Kidney (tissue), 22 donors: ENCODE results near the gene CEP97. TPM values are rescaled to one million over a fixed set of nuclear protein-coding genes. Genes with fewer than 3 reads are reported as not detected.

Experiments used
- DNase-seq, 5 donors: peaks; one replicate each; pipeline ENCODE4 v3.0.0-alpha.2; 2013 to 2020
- FAIRE-seq: peaks from 2 replicates; lab custom pipeline; 2012; peaks lifted over from hg19 to GRCh38; lab: Jason Lieb, UNC
- H3K27ac ChIP-seq, 2 donors: one replicate each; pipeline ENCODE4 v1.7.0; 2013; ENCODE audit warnings: low read depth in 2 of 2, low read length in 2 of 2, inconsistent platforms in 1 of 2
- H3K27me3 ChIP-seq: one replicate; pipeline ENCODE4 v1.7.1; 2013; ENCODE audit warnings: low read length, inconsistent platforms; ENCODE audit not compliant: control insufficient read depth, insufficient read depth
- H3K36me3 ChIP-seq, 3 donors: one replicate each; pipeline versions ENCODE4 v1.7.0 to v1.7.1; 2013; ENCODE audit warnings: low read length in 3 of 3, control low read depth in 1 of 3, inconsistent platforms in 1 of 3; ENCODE audit not compliant: insufficient read depth in 3 of 3, control insufficient read depth in 2 of 3
- H3K4me1 ChIP-seq, 3 donors: one replicate each; pipeline versions ENCODE4 v1.7.0 to v1.7.1; 2013; ENCODE audit warnings: low read length in 3 of 3, inconsistent platforms in 1 of 3, low read depth in 1 of 3; ENCODE audit not compliant: control insufficient read depth in 2 of 3, insufficient read depth in 2 of 3
- H3K4me3 ChIP-seq, 3 donors: one replicate each; pipeline versions ENCODE4 v1.7.0 to v1.8.1; 2013; ENCODE audit warnings: low read length in 3 of 3, control low read depth in 1 of 3, inconsistent platforms in 1 of 3
- H3K9ac ChIP-seq, 3 donors: one replicate each; pipeline versions ENCODE4 v1.7.0 to v1.7.1; 2013; ENCODE audit warnings: low read length in 3 of 3, control low read depth in 1 of 3, inconsistent platforms in 1 of 3
- H3K9me3 ChIP-seq, 3 donors: one replicate each; pipeline versions ENCODE4 v1.7.0 to v1.7.1; 2013; ENCODE audit warnings: low read length in 3 of 3, control low read depth in 1 of 3, inconsistent platforms in 1 of 3; ENCODE audit not compliant: control insufficient read depth in 2 of 3, insufficient read depth in 1 of 3
- CTCF ChIP-seq: IDR thresholded peaks from 3 replicates; pipeline ENCODE4 v1.5.1; 2012; ENCODE audit warnings: mild to moderate bottlenecking, moderate library complexity, borderline replicate concordance; ENCODE audit not compliant: insufficient read depth; ENCODE audit errors: extremely low read depth
- intact Hi-C: fragments of 100-400 bp; cut with DNase I; formaldehyde crosslinking; loops from one replicate; pipeline ENCODE4 v1.11.1; 2022
- long read RNA-seq, 10 donors: library from polyadenylated mRNA in 1 of 10; unstranded in 1 of 10; transcript quantifications; one replicate each; pipeline ENCODE4 v2.0.0 and lab custom pipeline, GENCODE V29; 2021 to 2026
- polyA plus RNA-seq: library from polyadenylated mRNA; stranded (reverse); fragments of 350-450 nt; fragmentation: Illumina TruSeq; extraction: RNeasy Lipid Tissue Mini Kit (QIAGEN cat#74804); gene quantifications from one replicate; pipeline ENCODE4 v1.2.3, GENCODE V29; 2014; ENCODE audit warnings: low read depth, low replicate concordance; ENCODE audit not compliant: insufficient read depth
- total RNA-seq: library from RNA; stranded (reverse); fragmentation: NEBNext Ultra II Directional; extraction: Animal tissue kit (Norgen Biotek cat#: 25700); gene quantifications from one replicate; pipeline ENCODE4 v1.2.1, GENCODE V29; 2021
- donor health status: control.
- donor health status: control.
- donor health status: control.
- donor health status: control.
- donor health status: control.
- donor health status: DM: yes; HTN: yes; CAD: no.
- donor health status: Normal renal cell carcinoma (clear cell type).

CEP97 gene, protein sequence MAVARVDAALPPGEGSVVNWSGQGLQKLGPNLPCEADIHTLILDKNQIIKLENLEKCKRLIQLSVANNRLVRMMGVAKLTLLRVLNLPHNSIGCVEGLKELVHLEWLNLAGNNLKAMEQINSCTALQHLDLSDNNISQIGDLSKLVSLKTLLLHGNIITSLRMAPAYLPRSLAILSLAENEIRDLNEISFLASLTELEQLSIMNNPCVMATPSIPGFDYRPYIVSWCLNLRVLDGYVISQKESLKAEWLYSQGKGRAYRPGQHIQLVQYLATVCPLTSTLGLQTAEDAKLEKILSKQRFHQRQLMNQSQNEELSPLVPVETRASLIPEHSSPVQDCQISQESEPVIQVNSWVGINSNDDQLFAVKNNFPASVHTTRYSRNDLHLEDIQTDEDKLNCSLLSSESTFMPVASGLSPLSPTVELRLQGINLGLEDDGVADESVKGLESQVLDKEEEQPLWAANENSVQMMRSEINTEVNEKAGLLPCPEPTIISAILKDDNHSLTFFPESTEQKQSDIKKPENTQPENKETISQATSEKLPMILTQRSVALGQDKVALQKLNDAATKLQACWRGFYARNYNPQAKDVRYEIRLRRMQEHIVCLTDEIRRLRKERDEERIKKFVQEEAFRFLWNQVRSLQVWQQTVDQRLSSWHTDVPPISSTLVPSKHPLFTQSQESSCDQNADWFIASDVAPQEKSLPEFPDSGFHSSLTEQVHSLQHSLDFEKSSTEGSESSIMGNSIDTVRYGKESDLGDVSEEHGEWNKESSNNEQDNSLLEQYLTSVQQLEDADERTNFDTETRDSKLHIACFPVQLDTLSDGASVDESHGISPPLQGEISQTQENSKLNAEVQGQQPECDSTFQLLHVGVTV
- 7.5 TPM for total RNA-seq
- polyA plus RNA-seq: 1.7 TPM
- long read RNA-seq, donor 1: 0 reads
- long read RNA-seq, donor 2: 0 reads
- long read RNA-seq, donor 3, full-length matches to known transcripts: 1 of 1 reads
- long read RNA-seq, donor 3, partial matches to known transcripts: 0 of 1 reads
- long read RNA-seq, donor 3, other reads (novel, unspliced or antisense): 0 of 1 reads
- long read RNA-seq, donor 4: 0 reads
- long read RNA-seq, donor 5: 0 reads
- long read RNA-seq, donor 6: 0 reads
- long read RNA-seq, donor 7, partial matches to known transcripts: 1 of 3 reads
- long read RNA-seq, donor 7, other reads (novel, unspliced or antisense): 2 of 3 reads
- long read RNA-seq, donor 8: 0 reads
- long read RNA-seq, donor 9: 0 reads
- long read RNA-seq, donor 10: 0 reads

DNA sequence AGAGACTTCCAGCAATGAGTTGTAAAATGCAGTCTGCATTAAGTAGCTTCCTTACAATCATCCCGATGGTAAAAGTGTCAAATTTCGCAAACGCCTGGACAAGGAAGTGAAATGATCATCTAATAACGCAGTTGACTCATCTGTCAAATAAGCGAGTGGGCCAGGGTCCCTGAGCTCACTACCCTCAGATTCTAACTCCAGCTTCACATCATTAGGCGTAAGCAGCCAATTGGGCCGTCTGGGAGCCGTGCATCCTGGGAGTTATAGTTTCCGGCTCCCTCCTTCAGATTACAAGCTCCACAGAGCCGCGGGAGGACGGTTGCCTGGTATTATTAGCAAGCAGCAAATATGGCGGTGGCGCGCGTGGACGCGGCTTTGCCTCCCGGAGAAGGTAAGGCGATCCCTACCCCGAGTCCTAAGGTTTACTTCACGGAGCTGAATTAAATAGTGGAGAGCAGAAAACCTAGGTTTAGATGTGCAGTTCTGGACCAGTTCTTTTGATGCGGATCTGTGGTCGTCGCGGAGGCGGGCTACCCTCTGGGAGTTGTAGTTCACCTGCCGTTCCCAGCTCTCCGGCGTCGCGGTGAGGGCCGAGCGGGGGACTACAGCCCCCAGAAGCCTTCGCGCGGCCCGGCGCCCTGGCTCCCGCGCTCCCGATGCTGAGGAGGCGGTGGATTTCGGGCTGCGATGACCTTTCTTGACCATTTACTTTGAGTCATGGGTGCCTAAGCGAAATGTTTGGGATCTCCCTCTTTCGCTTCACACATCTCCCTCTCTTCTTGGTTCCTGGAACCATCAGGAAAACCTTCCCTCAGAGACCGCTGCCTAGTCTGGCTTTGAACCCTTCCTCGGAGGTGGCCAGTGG is at the start of gene CEP97:
Gene CEP97, plus strand, starts transcription at position 286 of the 865 bp plus-strand sequence. Its CDS starts 63 bp downstream, at position 349.
- peaks cover 0 to 3% (median 0%) of the 10 kb centered on the region in 3 donors for H3K4me1 ChIP-seq
- FAIRE-seq: peak; percentile 61
- no peaks in the 10 kb centered on the region for H3K36me3 ChIP-seq
- peak within 1 kb of the TSS; percentile 92 to 99 (median 97) for H3K4me3 ChIP-seq
- TF ChIP-seq CTCF: no peak
- DNase-seq: peak; percentile 93 to 98 (median 96)
- intact Hi-C loops: no loop called here
- peak within 1 kb of the TSS; percentile 81 to 94 (median 87) for H3K9ac ChIP-seq
- H3K27me3 ChIP-seq: no peaks in the 10 kb centered on the region
- no peaks in the 10 kb centered on the region for H3K9me3 ChIP-seq
- H3K27ac ChIP-seq: peak within 1 kb of the TSS; percentile 75 to 96

DNA sequence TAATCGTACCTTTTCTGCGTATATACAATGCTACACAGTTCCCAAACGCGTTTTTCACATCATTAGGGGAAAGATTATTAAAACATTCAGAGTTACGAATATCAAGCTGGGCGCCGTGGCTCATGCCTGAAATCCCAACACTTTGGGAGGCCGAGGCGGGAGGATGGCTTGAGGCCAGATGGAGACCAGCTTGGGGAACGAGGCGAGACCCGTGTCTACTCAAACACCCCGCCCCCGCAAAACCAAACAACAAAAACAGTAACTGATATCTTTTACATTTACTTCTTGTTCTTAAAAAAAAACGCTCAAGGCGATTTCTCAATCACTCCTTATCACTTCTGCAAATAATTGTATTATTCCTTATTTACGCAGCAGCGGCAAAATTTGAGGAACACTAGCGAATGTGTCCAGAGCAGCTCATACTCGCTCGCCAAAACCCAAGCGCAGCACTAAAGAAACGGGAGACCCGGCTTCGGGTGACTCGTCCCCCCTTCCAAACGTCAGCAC is 48.7 kb upstream of the CEP97 start:
- H3K4me3 ChIP-seq: peak overlapping the region; percentile 69 to 98 (median 79)
- DNase-seq (peak in 2 of 5 donors; percentile 79), FAIRE-seq (no peak)
- no peak for TF ChIP-seq CTCF
- H3K36me3 ChIP-seq: peaks cover 5 to 7% (median 5%) of the 10 kb centered on the region in 3 donors
- H3K9me3 ChIP-seq: no peaks in the 10 kb centered on the region
- H3K4me1 ChIP-seq: peaks cover 0 to 17% (median 12%) of the 10 kb centered on the region in 3 donors
- peak overlapping the region in 2 of 3 donors; percentile 51 to 84 for H3K9ac ChIP-seq
- no peaks in the 10 kb centered on the region for H3K27me3 ChIP-seq
- intact Hi-C loops: no loop called here
- peak overlapping the region; percentile 98 to 99 for H3K27ac ChIP-seq
